Natural killer cell (primary cell): ENCODE measurements around the gene RTP2. TPM values are rescaled to one million over a fixed set of nuclear protein-coding genes. Genes with fewer than 3 reads are reported as not detected.

Experiments
- ATAC-seq, 3 donors: fragments of 150-1000 bp in 2 of 3; fragments of 200-7000 bp in 1 of 3; cut with Tn5 transposase; 1 replicate in 1 of 3; 2 replicates in 2 of 3; pipeline ENCODE4 v1.10.0; 2021; ENCODE audit warnings: mild to moderate bottlenecking in 2 of 3, moderate library complexity in 2 of 3
- DNase-seq, 2 donors: peaks; one replicate each; pipeline versions ENCODE4 v3.0.0 to v3.0.0-alpha.2; 2013 to 2021; ENCODE audit warnings: mixed read lengths in 1 of 2
- H3K27ac ChIP-seq: one replicate; pipeline ENCODE4 v1.5.1; 2013; ENCODE audit warnings: mild to moderate bottlenecking, low read length
- H3K27me3 ChIP-seq: one replicate; pipeline ENCODE4 v1.6.1; 2013; ENCODE audit warnings: low read length; ENCODE audit not compliant: control insufficient read depth, insufficient read depth
- H3K36me3 ChIP-seq: one replicate; pipeline ENCODE4 v1.6.1; 2013; ENCODE audit warnings: low read length; ENCODE audit not compliant: control insufficient read depth, insufficient read depth
- H3K4me1 ChIP-seq: one replicate; pipeline ENCODE4 v1.6.1; 2013; ENCODE audit warnings: low read length; ENCODE audit not compliant: control insufficient read depth, insufficient read depth
- H3K4me3 ChIP-seq: one replicate; pipeline ENCODE4 v1.5.1; 2013; ENCODE audit warnings: low read length
- H3K9me3 ChIP-seq: one replicate; pipeline ENCODE4 v1.6.1; 2013; ENCODE audit warnings: low read length; ENCODE audit not compliant: control insufficient read depth, insufficient read depth
- H3K27ac Mint-ChIP-seq, 2 donors: one replicate each; pipeline ENCODE4 v1.8.0; 2022; ENCODE audit warnings: mild to moderate bottlenecking in 2 of 2, mixed read lengths in 2 of 2, moderate library complexity in 1 of 2
- H3K27me3 Mint-ChIP-seq, 2 donors: one replicate each; pipeline ENCODE4 v1.8.0; 2022; ENCODE audit warnings: low read depth in 2 of 2, mixed read lengths in 2 of 2
- H3K36me3 Mint-ChIP-seq: one replicate; pipeline ENCODE4 v1.8.0; 2022; ENCODE audit warnings: mixed read lengths
- H3K4me1 Mint-ChIP-seq, 2 donors: one replicate each; pipeline ENCODE4 v1.8.0; 2022; ENCODE audit warnings: mixed read lengths in 2 of 2
- H3K4me3 Mint-ChIP-seq: one replicate; pipeline ENCODE4 v1.8.0; 2022; ENCODE audit warnings: mild to moderate bottlenecking, moderate library complexity, mixed read lengths
- H3K9me3 Mint-ChIP-seq, 2 donors: one replicate each; pipeline ENCODE4 v1.8.0; 2022; ENCODE audit warnings: mixed read lengths in 2 of 2
- CTCF ChIP-seq: fragments of 200-600 bp; IDR thresholded peaks from one replicate; pipeline ENCODE4 v1.8.0; 2022; ENCODE audit warnings: antibody characterized with exemption
- WGBS: methylation state at CpG from one replicate; pipeline ENCODE4 v1.1.7; 2013; ENCODE audit warnings: missing lambda C conversion rate; ENCODE audit not compliant: insufficient coverage; 5-methylcytosine and 5-hydroxymethylcytosine counted together
- intact Hi-C: fragments of 100-400 bp; cut with micrococcal nuclease; formaldehyde crosslinking; loops from one replicate; pipeline ENCODE4 v1.14.2; 2022
- total RNA-seq, 4 donors: library from RNA; stranded (reverse); fragments of 120-200 nt in 1 of 4; gene quantifications; one replicate each; pipeline versions ENCODE4 v1.2.3 to v1.2.4, GENCODE V29; 2013 to 2022

RTP2 gene
- total RNA-seq, 3 donors from 2014 or later (not counting 1 experiment from before 2014, with no cell fraction given): not detected

- TF ChIP-seq CTCF: no peak
- Mint-ChIP-seq H3K9me3 (no peaks in the 10 kb centered on the region), H3K36me3 (no peaks in the 10 kb centered on the region), H3K4me3 (no peak within 1 kb of the TSS), H3K27me3 (peaks cover 41 to 68% of the 10 kb centered on the region in 2 donors), H3K4me1 (no peaks in the 10 kb centered on the region), H3K27ac (no peak within 1 kb of the TSS)
- 22% methylated on average over 46 of the region's 46 CpGs for WGBS
- no peak for ATAC-seq
- no peaks in the 10 kb centered on the region for H3K4me1 ChIP-seq
- no peaks in the 10 kb centered on the region for H3K36me3 ChIP-seq
- peaks cover 14% of the 10 kb centered on the region for H3K27me3 ChIP-seq
- DNase-seq: peak in 1 of 2 donors; percentile 7
- no peak within 1 kb of the TSS for H3K27ac ChIP-seq
- H3K9me3 ChIP-seq: no peaks in the 10 kb centered on the region
- no peak within 1 kb of the TSS for H3K4me3 ChIP-seq
- intact Hi-C loops: no loop called here
Observed at GRCh38 chr3:187669675-187670504, 32.5 kb downstream of the RTP2 start, which contains the start of gene SST. SST (minus strand) TSS chr3:187670394; CDS start chr3:187670291, 103 bp downstream.

DNA sequence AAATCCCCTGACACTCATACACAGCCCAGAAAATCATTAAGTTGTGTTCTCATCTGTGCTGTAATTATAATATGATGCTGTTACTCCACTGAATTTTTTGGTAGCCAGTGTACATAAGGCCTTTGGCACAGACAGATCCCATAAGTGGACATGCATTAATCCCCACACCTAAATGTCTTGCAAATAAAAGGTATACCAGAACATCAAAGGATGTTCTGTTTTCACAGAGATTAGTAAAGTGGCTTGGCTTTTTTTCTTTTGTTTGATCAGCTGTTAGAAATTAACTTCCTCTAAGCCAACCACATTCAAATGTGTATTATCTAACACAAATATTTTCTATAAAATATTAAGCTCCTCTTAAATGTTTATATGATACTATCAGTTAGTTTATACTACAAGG is 34.8 kb downstream of the RTP2 start:
- Mint-ChIP-seq H3K9me3 (no peaks in the 10 kb centered on the region), H3K27me3 (peaks cover 34 to 54% of the 10 kb centered on the region in 2 donors), H3K4me3 (no peak overlapping the region), H3K4me1 (no peaks in the 10 kb centered on the region), H3K27ac (no peak overlapping the region), H3K36me3 (no peaks in the 10 kb centered on the region)
- Histone ChIP-seq H3K27ac (no peak overlapping the region), H3K36me3 (no peaks in the 10 kb centered on the region), H3K27me3 (peaks cover 16% of the 10 kb centered on the region), H3K4me3 (no peak overlapping the region), H3K4me1 (no peaks in the 10 kb centered on the region), H3K9me3 (no peaks in the 10 kb centered on the region)
- DNase-seq (no peak), ATAC-seq (no peak)
- no peak for TF ChIP-seq CTCF
- intact Hi-C loops: no loop called here

DNA sequence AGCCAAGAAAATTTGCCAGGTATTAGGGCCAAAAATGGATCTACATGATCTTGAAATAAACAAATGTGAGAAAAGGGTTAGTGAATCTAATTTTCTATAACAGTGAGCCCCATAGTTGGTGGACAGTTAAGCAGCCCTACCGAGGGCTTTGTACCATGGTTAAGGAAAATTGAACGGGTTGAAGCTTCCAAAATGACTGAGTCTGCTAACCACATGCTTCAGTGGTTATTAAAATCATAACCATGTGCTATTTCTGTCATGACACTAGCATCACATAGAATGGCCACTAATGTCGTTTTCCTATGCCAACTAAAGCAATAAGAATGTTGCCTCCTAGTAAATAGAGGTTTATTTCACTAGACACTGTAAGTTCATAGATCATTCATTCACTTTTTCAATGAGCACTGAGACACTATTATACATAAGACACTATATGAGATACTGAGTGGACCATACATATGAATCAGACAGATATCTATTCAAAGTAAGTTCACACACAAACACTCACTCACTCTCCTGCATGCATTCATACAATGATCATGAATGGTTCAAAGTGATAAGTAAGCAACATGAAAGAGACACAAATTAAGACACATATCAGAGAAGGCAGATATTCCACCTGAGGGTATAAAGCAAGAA is 36.5 kb downstream of the RTP2 start:
- Mint-ChIP-seq H3K4me3 (no peak overlapping the region), H3K36me3 (no peaks in the 10 kb centered on the region), H3K4me1 (no peaks in the 10 kb centered on the region), H3K27me3 (peaks cover 28 to 42% of the 10 kb centered on the region in 2 donors), H3K27ac (no peak overlapping the region), H3K9me3 (no peaks in the 10 kb centered on the region)
- Histone ChIP-seq H3K27me3 (peaks cover 15% of the 10 kb centered on the region), H3K36me3 (no peaks in the 10 kb centered on the region), H3K27ac (no peak overlapping the region), H3K4me3 (no peak overlapping the region), H3K9me3 (no peaks in the 10 kb centered on the region), H3K4me1 (no peaks in the 10 kb centered on the region)
- intact Hi-C loops: no loop called here
- 65% methylated on average over 3 of the region's 3 CpGs for WGBS
- TF ChIP-seq CTCF: no peak
- no peak for DNase-seq
- no peak for ATAC-seq
